Tibial artery (tissue), 4 donors: ENCODE data around the gene METTL22.

Source experiments
- DNase-seq, 2 donors: peaks; one replicate each; pipeline ENCODE4 v3.0.0-alpha.2; 2019
- H3K27ac ChIP-seq, 2 donors: fragments of 200-600 bp; sonication (generic) in 1 of 2; 1 replicate in 1 of 2; 2 replicates in 1 of 2; pipeline ENCODE4 v1.5.1; 2018 to 2019; ENCODE audit warnings: mild to moderate bottlenecking in 1 of 2
- H3K27me3 ChIP-seq, 2 donors: fragments of 200-600 bp; sonication (generic) in 1 of 2; one replicate each; pipeline versions ENCODE4 v1.5.1 to v1.6.0; 2016 to 2019
- H3K36me3 ChIP-seq, 3 donors: fragments of 200-600 bp; sonication (generic) in 2 of 3; one replicate each; pipeline ENCODE4 v1.5.1; 2016 to 2019; ENCODE audit warnings: mild to moderate bottlenecking in 2 of 3
- H3K4me1 ChIP-seq, 4 donors: fragments of 200-600 bp; sonication (generic) in 2 of 4; 1 replicate in 3 of 4; 2 replicates in 1 of 4; pipeline ENCODE4 v1.5.1; 2016 to 2019
- H3K4me3 ChIP-seq, 2 donors: fragments of 200-600 bp; sonication (generic) in 1 of 2; 1 replicate in 1 of 2; 2 replicates in 1 of 2; pipeline ENCODE4 v1.5.1; 2018 to 2019; ENCODE audit warnings: mild to moderate bottlenecking in 2 of 2
- H3K9me3 ChIP-seq, 3 donors: fragments of 200-600 bp; sonication (generic) in 1 of 3; one replicate each; pipeline ENCODE4 v1.5.1; 2016 to 2019
- CTCF ChIP-seq, 2 experiments: fragments of 200-600 bp in 1 of 2; fragments of 450-650 bp in 1 of 2; IDR thresholded peaks; one replicate each; pipeline ENCODE4 v1.5.1; 2017 to 2019; ENCODE audit warnings: antibody characterized with exemption in 2 of 2, mild to moderate bottlenecking in 1 of 2, moderate library complexity in 1 of 2
- intact Hi-C: fragments of 100-400 bp; cut with DNase I; formaldehyde crosslinking; loops from one replicate; pipeline ENCODE4 v1.15.0; 2023; ENCODE audit warnings: low total_unique reads

The METTL22 gene

DNA sequence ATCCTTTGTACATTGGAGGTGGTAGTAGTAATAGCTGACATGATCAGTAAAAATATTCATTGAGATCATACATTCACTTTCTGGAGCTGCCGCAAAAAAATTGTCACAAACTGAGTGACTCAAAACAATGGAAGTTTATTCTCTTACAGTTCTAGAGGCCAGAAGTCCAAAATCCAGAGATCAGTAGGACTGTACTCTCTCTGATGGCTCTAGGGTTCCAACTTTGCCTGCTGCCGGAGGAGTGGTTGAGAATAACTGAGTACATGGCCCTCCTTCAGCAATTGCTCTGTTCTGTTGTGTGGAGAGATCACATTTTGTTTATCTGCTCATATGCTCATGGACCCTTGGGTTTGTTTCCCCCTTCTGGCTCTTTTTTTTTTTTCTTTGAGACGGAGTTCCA is 76.5 kb downstream of the METTL22 start:
- Histone ChIP-seq H3K36me3 (no peaks in the 10 kb centered on the region), H3K4me3 (no peak overlapping the region), H3K27me3 (no peaks in the 10 kb centered on the region), H3K27ac (no peak overlapping the region), H3K4me1 (no peaks in the 10 kb centered on the region), H3K9me3 (no peaks in the 10 kb centered on the region)
- no peak for TF ChIP-seq CTCF (IDR thresholded peaks at IDR 0.05)
- no peak for DNase-seq
- intact Hi-C loops: no loop called here
